ENCODE measurements around the gene RRAS2.

- TF ChIP-seq REST (IDR thresholded peaks at IDR 0.05; ENCODE audit: insufficient replicate concordance, low read depth) (no peak), CTCF (IDR thresholded peaks at IDR 0.05; ENCODE audit: insufficient read depth, low read length) (no peak), POLR2AphosphoS5 (IDR thresholded peaks at IDR 0.05; ENCODE audit: low read depth) (no peak)
These were observed 96.6 kb downstream of the RRAS2 start for GRCh38 chr11:14262271-14262846.

Measured in HL-60 (cell line).